ENCODE data around the gene CHERP. TPM values are rescaled to one million over a fixed set of nuclear protein-coding genes. Genes with fewer than 3 reads are reported as not detected.

CHERP gene
- total and polyA plus RNA-seq, 2 of the 13 experiments (the other 11 are each of a cell fraction or from before 2014, with no cell fraction given), result 4.3 to 5.4 TPM

DNA sequence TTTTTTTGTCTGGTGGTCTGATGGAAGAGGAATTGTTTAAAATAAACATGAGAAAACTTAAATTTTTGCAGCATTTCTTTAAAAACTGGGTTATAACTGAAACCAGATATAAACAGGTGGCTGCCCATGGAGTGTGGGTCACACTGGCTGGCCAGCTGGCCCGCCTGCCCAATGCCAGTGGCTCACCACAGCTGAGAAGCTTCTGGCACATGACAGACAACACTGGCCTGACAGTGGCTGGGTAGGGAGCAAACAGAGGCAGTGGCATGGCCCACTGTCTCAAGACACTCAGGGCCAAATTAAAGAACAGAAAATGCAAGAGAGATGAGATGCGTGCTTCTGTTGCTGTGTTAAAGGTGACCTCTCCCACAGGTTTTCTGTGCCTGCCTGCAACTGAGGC, 33.0 kb upstream of the CHERP start:
- Histone ChIP-seq H3K9me3 (ENCODE audit: low read length) (no peaks in the 10 kb centered on the region), H4K20me1 (ENCODE audit: insufficient read depth, low read length) (peaks cover 8% of the 10 kb centered on the region; the same call in 1 of the 2 replicates), H3K27me3 (ENCODE audit: control insufficient read depth in 1 of 2, insufficient read depth in 2 of 2, low read length in 2 of 2) (no peaks in the 10 kb centered on the region; a peak in 1 of 5 replicates), H2AFZ (ENCODE audit: low read length) (no peak overlapping the region), H3K9ac (ENCODE audit: insufficient read depth, low read depth, low read length) (no peak overlapping the region), H3K4me1 (ENCODE audit: insufficient read depth, low read length) (peaks cover 29% of the 10 kb centered on the region), H3K4me2 (ENCODE audit: low read depth, low read length) (no peak overlapping the region), H3K4me3 (replicated peaks in 1 of 3; ENCODE audit: insufficient read depth in 1 of 3, low read depth in 2 of 3, low read length in 3 of 3) (no peak overlapping the region), H3K27ac (ENCODE audit: extremely low read length, insufficient read depth, low read length) (no peak overlapping the region), H3K79me2 (ENCODE audit: insufficient read depth, low read length) (peaks cover 55% of the 10 kb centered on the region), H3K36me3 (replicated peaks in 1 of 2; ENCODE audit: control insufficient read depth in 1 of 2, insufficient read depth in 2 of 2, low read length in 2 of 2) (peaks cover 16 to 40% of the 10 kb centered on the region in 2 experiments; a peak in 4 of 5 replicates)
- ChIA-PET CTCF (ENCODE audit: low intra/inter-chr PET ratio, low total read pairs) (no interaction called here), POLR2A (no interaction called here)
- in situ Hi-C loops (cut with HindIII; ENCODE audit: extremely low pct_ligation_motif_present, low pct_unique_long_range_greater_than_20kb), result no loop called here
- ATAC-seq (no peak), FAIRE-seq (no peak), DNase-seq (ENCODE audit: low spot score) (no peak)
- WGBS (ENCODE audit: low lambda C conversion rate), result 92% methylated on average over 2 of the region's 2 CpGs
- TF ChIP-seq KLF6 (CRISPR knock-in tag; IDR thresholded peaks at IDR 0.05), result no peak
- TF ChIP-seq GLMP (CRISPR knock-in tag; IDR thresholded peaks at IDR 0.05; ENCODE audit: borderline replicate concordance), result no peak
- TF ChIP-seq MXI1 (IDR thresholded peaks at IDR 0.05; ENCODE audit: borderline replicate concordance, low read depth, low read length), result no peak
- TF ChIP-seq POLR2AphosphoS5 (IDR thresholded peaks at IDR 0.05; ENCODE audit: low read depth, low read length), result no peak
- TF ChIP-seq ZBTB4 (CRISPR knock-in tag; IDR thresholded peaks at IDR 0.05; ENCODE audit: borderline replicate concordance), result no peak
- TF ChIP-seq JARID2 (CRISPR knock-in tag; IDR thresholded peaks at IDR 0.05; ENCODE audit: insufficient replicate concordance), result no peak
- no peak for TF ChIP-seq ZC3H4 (CRISPR knock-in tag; IDR thresholded peaks at IDR 0.05; ENCODE audit: borderline replicate concordance)
- TF ChIP-seq THAP9 (CRISPR knock-in tag; IDR thresholded peaks at IDR 0.05; ENCODE audit: borderline replicate concordance), result no peak
- TF ChIP-seq MTA3 (CRISPR knock-in tag; IDR thresholded peaks at IDR 0.05), result no peak
- intact Hi-C loops (cut with micrococcal nuclease; ENCODE audit: unreplicated experiment), result no loop called here
- no TSS peak for BruUV-seq (replicated peaks)

Data from HepG2 (cell line).